Measurements from ENCODE around the gene STK11IP.

Gene STK11IP

GRCh38 chr2:219656526-219656925, 58.9 kb downstream of the STK11IP start:
- DNase-seq, result no peak
- TF ChIP-seq EZH2 (optimal IDR thresholded peaks at IDR 0.05; ENCODE audit: low read depth, low read length) (no peak), CTCF (IDR thresholded peaks at IDR 0.05; ENCODE audit: low read length) (no peak), EZH2phosphoT487 (IDR thresholded peaks at IDR 0.05; ENCODE audit: low read length) (no peak)
- H3K4me2 ChIP-seq (ENCODE audit: low read depth, low read length), result no peak overlapping the region

GRCh38 chr2:219658196-219658846, 60.7 kb downstream of the STK11IP start:
- H3K27me3 ChIP-seq (replicated peaks; ENCODE audit: insufficient read depth, low read length), result no peaks in the 10 kb centered on the region
- H4K20me1 ChIP-seq (ENCODE audit: insufficient read depth, low read length), result no peaks in the 10 kb centered on the region
- H3K4me2 ChIP-seq (ENCODE audit: low read depth, low read length), result no peak overlapping the region
- H3K9ac ChIP-seq (ENCODE audit: low read length), result no peak overlapping the region
- no peak overlapping the region for H3K4me3 ChIP-seq (ENCODE audit: low read length)
- H3F3A ChIP-seq (ENCODE audit: insufficient read depth, low read length), result no peaks in the 10 kb centered on the region
- H3K27ac ChIP-seq (ENCODE audit: low read length), result no peak overlapping the region
- H2AFZ ChIP-seq (ENCODE audit: low read length), result no peak overlapping the region
- no peaks in the 10 kb centered on the region for H3K4me1 ChIP-seq (ENCODE audit: low read length)
- no peaks in the 10 kb centered on the region for H3K9me3 ChIP-seq (replicated peaks; ENCODE audit: insufficient read depth, low read length)
- DNase-seq, result no peak
- no peaks in the 10 kb centered on the region for H3K9me2 ChIP-seq (replicated peaks; ENCODE audit: insufficient read depth, low read length)
- no peaks in the 10 kb centered on the region for H3K36me3 ChIP-seq (replicated peaks; ENCODE audit: insufficient read depth, low read length)
- H3K79me2 ChIP-seq (ENCODE audit: low read length), result no peaks in the 10 kb centered on the region
- TF ChIP-seq EZH2phosphoT487 (IDR thresholded peaks at IDR 0.05; ENCODE audit: low read length) (no peak), CTCF (IDR thresholded peaks at IDR 0.05; ENCODE audit: low read length) (no peak), EZH2 (optimal IDR thresholded peaks at IDR 0.05; ENCODE audit: low read depth, low read length) (no peak)

More at GRCh38 chr2:219656526-219656925, 58.9 kb downstream of the STK11IP start:
- Histone ChIP-seq H3K9ac (ENCODE audit: low read length) (no peak overlapping the region), H3K27me3 (replicated peaks; ENCODE audit: insufficient read depth, low read length) (no peaks in the 10 kb centered on the region), H3K4me3 (ENCODE audit: low read length) (no peak overlapping the region), H3K9me3 (replicated peaks; ENCODE audit: insufficient read depth, low read length) (no peaks in the 10 kb centered on the region), H3K4me1 (ENCODE audit: low read length) (no peaks in the 10 kb centered on the region), H4K20me1 (ENCODE audit: insufficient read depth, low read length) (no peaks in the 10 kb centered on the region), H3K36me3 (replicated peaks; ENCODE audit: insufficient read depth, low read length) (no peaks in the 10 kb centered on the region), H3F3A (ENCODE audit: insufficient read depth, low read length) (no peaks in the 10 kb centered on the region), H3K9me2 (replicated peaks; ENCODE audit: insufficient read depth, low read length) (no peaks in the 10 kb centered on the region), H3K27ac (ENCODE audit: low read length) (no peak overlapping the region), H3K79me2 (ENCODE audit: low read length) (no peaks in the 10 kb centered on the region), H2AFZ (ENCODE audit: low read length) (no peak overlapping the region)

- Histone ChIP-seq H3K4me1 (ENCODE audit: low read length) (no peaks in the 10 kb centered on the region), H3K9me2 (replicated peaks; ENCODE audit: insufficient read depth, low read length) (no peaks in the 10 kb centered on the region), H2AFZ (ENCODE audit: low read length) (no peak overlapping the region), H3K4me2 (ENCODE audit: low read depth, low read length) (no peak overlapping the region), H3K4me3 (ENCODE audit: low read length) (no peak overlapping the region), H3K79me2 (ENCODE audit: low read length) (no peaks in the 10 kb centered on the region), H3K9ac (ENCODE audit: low read length) (no peak overlapping the region), H3K9me3 (replicated peaks; ENCODE audit: insufficient read depth, low read length) (no peaks in the 10 kb centered on the region), H3K27me3 (replicated peaks; ENCODE audit: insufficient read depth, low read length) (no peaks in the 10 kb centered on the region), H4K20me1 (ENCODE audit: insufficient read depth, low read length) (no peaks in the 10 kb centered on the region), H3K36me3 (replicated peaks; ENCODE audit: insufficient read depth, low read length) (no peaks in the 10 kb centered on the region), H3F3A (ENCODE audit: insufficient read depth, low read length) (no peaks in the 10 kb centered on the region), H3K27ac (ENCODE audit: low read length) (no peak overlapping the region)
- TF ChIP-seq EZH2 (optimal IDR thresholded peaks at IDR 0.05; ENCODE audit: low read depth, low read length) (no peak), CTCF (IDR thresholded peaks at IDR 0.05; ENCODE audit: low read length) (no peak), EZH2phosphoT487 (IDR thresholded peaks at IDR 0.05; ENCODE audit: low read length) (no peak)
- DNase-seq, result no peak
Measured at GRCh38 chr2:219658874-219659273, 61.2 kb downstream of the STK11IP start.
